Mesendoderm (in vitro differentiated cells): ENCODE results near the gene SRRM4. TPM values are rescaled to one million over a fixed set of nuclear protein-coding genes. Genes with fewer than 3 reads are reported as not detected.
A peak's percentile ranks its signal among the peaks of the same experiment; 100 is the strongest.

ENCODE experiments used
- DNase-seq: peaks from one replicate; pipeline ENCODE4 v3.0.0; 2013
- H2AK5ac ChIP-seq: 2 replicates; pipeline ENCODE4 v1.6.1; 2013; ENCODE audit warnings: low read length, inconsistent platforms
- H2BK120ac ChIP-seq: 2 replicates; pipeline ENCODE4 v1.6.1; 2013; ENCODE audit warnings: low read depth, mild to moderate bottlenecking, low read length, moderate library complexity, mixed read lengths
- H2BK15ac ChIP-seq: replicated peaks from 2 replicates; pipeline ENCODE4 v1.6.1; 2013; ENCODE audit warnings: low read depth, mild to moderate bottlenecking, moderate library complexity
- H2BK5ac ChIP-seq: 2 replicates; pipeline ENCODE4 v1.6.1; 2013; ENCODE audit warnings: low read length, inconsistent platforms
- H3K18ac ChIP-seq: 2 replicates; pipeline ENCODE4 v1.6.1; 2013; ENCODE audit warnings: mild to moderate bottlenecking, low read length, mixed read lengths
- H3K23ac ChIP-seq: one replicate; pipeline ENCODE4 v1.6.1; 2013; ENCODE audit warnings: low read length
- H3K27ac ChIP-seq: 2 replicates; pipeline ENCODE4 v1.5.1; 2013; ENCODE audit warnings: low read depth, mild to moderate bottlenecking, inconsistent platforms, low read length, moderate library complexity
- H3K27me3 ChIP-seq: 2 replicates; pipeline ENCODE4 v1.6.1; 2013; ENCODE audit warnings: low read length, control low read depth, mild to moderate bottlenecking, inconsistent platforms; ENCODE audit not compliant: insufficient read depth, poor library complexity
- H3K36me3 ChIP-seq: 2 replicates; pipeline ENCODE4 v1.6.1; 2013; ENCODE audit warnings: low read length, inconsistent platforms; ENCODE audit not compliant: control insufficient read depth, insufficient read depth
- H3K4ac ChIP-seq: one replicate; pipeline ENCODE4 v1.6.1; 2013; ENCODE audit warnings: low read depth, mild to moderate bottlenecking, low read length, moderate library complexity
- H3K4me1 ChIP-seq: 2 replicates; pipeline ENCODE4 v1.6.1; 2013; ENCODE audit warnings: low read depth, low read length, inconsistent platforms; ENCODE audit not compliant: control insufficient read depth
- H3K4me2 ChIP-seq: 2 replicates; pipeline ENCODE4 v1.6.1; 2013; ENCODE audit warnings: low read length
- H3K4me3 ChIP-seq: 2 replicates; pipeline ENCODE4 v1.5.1; 2013; ENCODE audit warnings: mild to moderate bottlenecking, low read length
- H3K56ac ChIP-seq: one replicate; pipeline ENCODE4 v1.6.1; 2013; ENCODE audit warnings: low read length
- H3K79me1 ChIP-seq: 2 replicates; pipeline ENCODE4 v1.6.1; 2013; ENCODE audit warnings: low read length, inconsistent platforms
- H3K79me2 ChIP-seq: 2 replicates; pipeline ENCODE4 v1.6.1; 2013; ENCODE audit warnings: mild to moderate bottlenecking, low read length; ENCODE audit not compliant: control insufficient read depth, insufficient read depth
- H3K9ac ChIP-seq: 2 replicates; pipeline ENCODE4 v1.6.1; 2013; ENCODE audit warnings: low read length, inconsistent platforms
- H4K5ac ChIP-seq: one replicate; pipeline ENCODE4 v1.6.1; 2013; ENCODE audit warnings: low read length
- H4K8ac ChIP-seq: one replicate; pipeline ENCODE4 v1.6.1; 2013; ENCODE audit warnings: low read depth, mild to moderate bottlenecking, control low read depth, low read length, moderate library complexity
- WGBS: extraction: QIAGEN DNeasy Blood & Tissue Kit; methylation state at CpG from one replicate; pipeline ENCODE4 v1.1.7; 2013; ENCODE audit warnings: low lambda C conversion rate, missing lambda C conversion rate; ENCODE audit not compliant: insufficient coverage; ENCODE audit errors: extremely low coverage; 5-methylcytosine and 5-hydroxymethylcytosine counted together
- polyA plus RNA-seq, 2 experiments: library from polyadenylated mRNA; stranded (reverse); fragments of 200-250 nt; gene quantifications; one replicate each; pipeline ENCODE4 v1.2.3, GENCODE V29; 2013

Gene SRRM4, protein sequence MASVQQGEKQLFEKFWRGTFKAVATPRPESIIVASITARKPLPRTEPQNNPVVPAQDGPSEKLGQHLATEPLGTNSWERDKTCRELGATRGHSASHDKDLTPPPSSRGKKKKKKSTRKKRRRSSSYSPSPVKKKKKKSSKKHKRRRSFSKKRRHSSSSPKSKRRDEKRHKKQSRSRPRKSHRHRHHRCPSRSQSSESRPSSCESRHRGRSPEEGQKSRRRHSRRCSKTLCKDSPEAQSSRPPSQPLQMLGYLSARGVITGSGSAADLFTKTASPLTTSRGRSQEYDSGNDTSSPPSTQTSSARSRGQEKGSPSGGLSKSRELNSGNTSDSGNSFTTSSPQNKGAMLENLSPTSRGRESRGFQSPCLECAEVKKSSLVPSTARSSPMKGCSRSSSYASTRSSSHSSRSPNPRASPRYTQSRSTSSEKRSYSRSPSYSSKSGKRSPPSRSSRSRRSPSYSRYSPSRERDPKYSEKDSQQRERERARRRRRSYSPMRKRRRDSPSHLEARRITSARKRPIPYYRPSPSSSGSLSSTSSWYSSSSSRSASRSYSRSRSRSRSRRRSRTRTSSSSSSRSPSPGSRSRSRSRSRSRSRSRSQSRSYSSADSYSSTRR
- 0.37 TPM for polyA plus RNA-seq (2013, experiment 1 of 2)
- 0.41 TPM for polyA plus RNA-seq (2013, experiment 2 of 2)

DNA sequence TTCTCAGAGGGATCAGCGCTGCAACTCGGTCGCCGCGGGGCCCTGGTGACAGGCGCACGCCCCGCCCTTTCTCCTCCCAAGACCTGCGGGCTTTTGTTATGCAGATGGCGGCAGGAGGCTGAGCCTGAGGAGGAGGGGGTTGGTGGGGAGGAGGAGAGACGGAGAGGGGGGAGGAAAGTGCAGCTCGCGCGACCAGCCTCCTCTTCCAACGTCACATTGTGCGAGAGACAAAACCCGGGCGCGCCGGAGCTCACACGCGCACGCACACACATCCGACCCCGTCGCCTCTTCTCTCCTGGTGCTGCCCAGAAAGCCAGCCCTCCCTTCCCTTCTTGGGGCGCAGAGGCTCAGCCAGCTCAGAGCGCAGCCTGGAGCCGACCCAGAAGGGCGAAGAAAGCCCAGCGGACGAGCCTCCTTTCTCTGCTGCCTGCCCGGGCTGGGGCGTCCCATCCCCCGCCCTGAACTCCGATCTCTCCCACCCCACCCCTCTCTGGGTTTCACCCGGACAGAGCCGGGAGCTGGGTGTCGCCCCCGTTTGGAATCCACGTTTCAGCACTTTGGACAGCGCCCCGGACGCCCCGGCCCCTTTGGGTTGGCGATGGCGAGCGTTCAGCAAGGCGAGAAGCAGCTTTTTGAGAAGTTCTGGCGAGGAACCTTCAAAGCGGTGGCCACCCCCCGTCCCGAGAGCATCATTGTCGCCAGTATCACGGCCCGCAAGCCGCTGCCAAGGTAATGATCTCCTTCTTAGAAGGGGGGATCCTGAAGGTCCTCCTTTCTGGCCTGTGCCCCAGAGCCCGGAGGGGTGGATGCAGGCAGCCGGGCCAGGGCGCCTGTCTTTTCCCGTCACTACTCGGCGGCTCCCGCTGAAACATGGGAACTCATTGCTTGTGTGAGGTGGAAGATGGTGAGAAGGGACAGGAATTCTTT lies at the start of gene SRRM4:
TSS of gene SRRM4 (plus strand) at position 257 of the 927 bp plus-strand sequence. CDS start at position 599, 342 bp downstream.
- Histone ChIP-seq H3K36me3 (no peaks in the 10 kb centered on the region), H3K23ac (no peak within 1 kb of the TSS), H3K18ac (no peak within 1 kb of the TSS), H2BK5ac (no peak within 1 kb of the TSS), H2BK15ac (no peak within 1 kb of the TSS), H2AK5ac (no peak within 1 kb of the TSS), H4K8ac (no peak within 1 kb of the TSS), H3K79me2 (no peaks in the 10 kb centered on the region), H4K5ac (no peak within 1 kb of the TSS), H3K56ac (peak within 1 kb of the TSS; percentile 42), H3K9ac (peak within 1 kb of the TSS; percentile 54), H3K27ac (no peak within 1 kb of the TSS), H2BK120ac (no peak within 1 kb of the TSS), H3K79me1 (no peaks in the 10 kb centered on the region), H3K4me2 (peak within 1 kb of the TSS; percentile 73), H3K27me3 (peaks cover 18% of the 10 kb centered on the region), H3K4me3 (peak within 1 kb of the TSS; percentile 29), H3K4ac (no peak within 1 kb of the TSS), H3K4me1 (no peaks in the 10 kb centered on the region)
- WGBS = no CpG with 5 or more reads among the region's 64 CpGs
- DNase-seq = peak; percentile 94

DNA sequence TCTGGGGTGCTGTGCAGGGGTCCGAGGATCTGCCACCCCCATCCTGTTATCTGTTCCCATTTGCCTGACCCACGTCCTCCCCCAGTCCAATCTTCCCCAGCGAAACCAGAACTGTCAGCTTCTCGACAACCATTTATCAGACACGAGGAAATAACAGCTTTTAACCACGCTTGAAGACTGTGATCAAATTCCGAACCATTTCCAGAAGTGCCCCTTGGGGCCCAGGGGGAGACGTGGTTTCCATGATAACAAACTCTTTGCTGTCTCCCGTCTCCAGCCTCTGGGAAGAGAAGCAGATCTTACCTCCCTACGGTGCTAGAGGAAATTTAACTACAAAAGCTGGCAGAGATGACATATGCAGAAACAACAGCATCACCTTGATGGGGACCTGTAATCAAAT lies 35.1 kb upstream of the SRRM4 start:
- H4K8ac ChIP-seq = no peak overlapping the region
- H3K56ac ChIP-seq = no peak overlapping the region
- no peak overlapping the region for H2BK5ac ChIP-seq
- H3K36me3 ChIP-seq = no peaks in the 10 kb centered on the region
- no peak for DNase-seq
- H3K4me2 ChIP-seq = no peak overlapping the region
- no peak overlapping the region for H3K27ac ChIP-seq
- no peak overlapping the region for H3K9ac ChIP-seq
- no peak overlapping the region for H2AK5ac ChIP-seq
- no peak overlapping the region for H2BK15ac ChIP-seq
- no peak overlapping the region for H3K4ac ChIP-seq
- H3K4me1 ChIP-seq = no peaks in the 10 kb centered on the region
- no peak overlapping the region for H3K18ac ChIP-seq
- no peaks in the 10 kb centered on the region for H3K79me1 ChIP-seq
- H3K4me3 ChIP-seq = no peak overlapping the region
- no peaks in the 10 kb centered on the region for H3K79me2 ChIP-seq
- no CpG with 5 or more reads among the region's 10 CpGs for WGBS
- H2BK120ac ChIP-seq = no peak overlapping the region
- no peak overlapping the region for H4K5ac ChIP-seq
- H3K27me3 ChIP-seq = no peaks in the 10 kb centered on the region
- no peak overlapping the region for H3K23ac ChIP-seq

DNA sequence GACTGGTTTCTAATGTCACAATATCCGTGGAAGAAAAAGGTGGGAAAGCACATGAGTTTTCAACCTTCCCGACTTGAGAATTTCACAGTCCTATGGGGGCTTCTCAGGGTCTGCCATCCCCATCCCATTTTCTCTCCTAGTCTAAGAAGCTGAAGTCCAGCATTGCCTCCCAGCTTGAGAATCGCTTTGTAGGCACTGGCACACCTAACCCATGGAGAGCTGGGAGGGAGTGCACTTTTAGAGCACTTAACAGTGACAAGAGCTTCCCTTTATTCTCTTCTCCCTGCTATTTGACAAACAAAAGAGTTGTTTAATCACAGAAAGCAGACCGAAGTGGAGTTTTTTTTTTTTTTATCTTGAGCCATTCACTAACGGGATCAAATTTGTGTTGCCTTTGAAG lies 22.8 kb upstream of the SRRM4 start:
- Histone ChIP-seq H4K5ac (no peak overlapping the region), H2BK5ac (no peak overlapping the region), H3K4me2 (no peak overlapping the region), H3K36me3 (no peaks in the 10 kb centered on the region), H2BK15ac (no peak overlapping the region), H3K56ac (no peak overlapping the region), H3K4me1 (no peaks in the 10 kb centered on the region), H3K27me3 (no peaks in the 10 kb centered on the region), H3K4me3 (no peak overlapping the region), H3K27ac (no peak overlapping the region), H3K4ac (no peak overlapping the region), H4K8ac (no peak overlapping the region), H3K79me1 (no peaks in the 10 kb centered on the region), H2AK5ac (no peak overlapping the region), H3K79me2 (no peaks in the 10 kb centered on the region), H3K9ac (no peak overlapping the region), H3K18ac (no peak overlapping the region), H2BK120ac (no peak overlapping the region), H3K23ac (no peak overlapping the region)
- no peak for DNase-seq
- WGBS = no CpG with 5 or more reads among the region's 5 CpGs

DNA sequence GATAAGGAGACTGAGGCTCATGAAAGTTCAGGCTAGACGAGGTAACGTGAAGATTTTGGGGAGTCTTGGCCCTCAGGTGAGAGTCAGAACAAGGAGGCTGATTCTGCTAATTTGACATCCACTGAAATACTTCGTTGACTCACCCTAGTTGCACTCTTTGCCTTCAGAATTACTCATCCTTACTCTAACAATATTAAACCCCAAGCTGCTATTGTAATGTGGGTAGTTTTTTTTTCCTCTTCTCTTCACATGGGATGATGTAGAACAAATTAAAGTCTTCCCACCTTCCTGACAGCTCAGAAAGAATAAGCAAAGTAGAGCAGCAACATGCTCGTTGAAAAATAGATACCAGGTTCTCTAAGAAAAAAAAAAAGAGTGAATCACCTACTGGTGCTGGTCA lies 22.0 kb upstream of the SRRM4 start:
- DNase-seq = no peak
- H3K79me2 ChIP-seq = no peaks in the 10 kb centered on the region
- H2AK5ac ChIP-seq = no peak overlapping the region
- no peak overlapping the region for H3K9ac ChIP-seq
- no peak overlapping the region for H3K23ac ChIP-seq
- no peak overlapping the region for H2BK15ac ChIP-seq
- H3K18ac ChIP-seq = no peak overlapping the region
- no peaks in the 10 kb centered on the region for H3K79me1 ChIP-seq
- WGBS = no CpG with 5 or more reads among the region's 4 CpGs
- no peaks in the 10 kb centered on the region for H3K4me1 ChIP-seq
- no peak overlapping the region for H2BK120ac ChIP-seq
- H2BK5ac ChIP-seq = no peak overlapping the region
- no peak overlapping the region for H4K5ac ChIP-seq
- no peaks in the 10 kb centered on the region for H3K27me3 ChIP-seq
- no peak overlapping the region for H3K56ac ChIP-seq
- no peak overlapping the region for H3K4me3 ChIP-seq
- H3K4ac ChIP-seq = no peak overlapping the region
- H3K27ac ChIP-seq = no peak overlapping the region
- H3K36me3 ChIP-seq = no peaks in the 10 kb centered on the region
- H3K4me2 ChIP-seq = no peak overlapping the region
- H4K8ac ChIP-seq = no peak overlapping the region

DNA sequence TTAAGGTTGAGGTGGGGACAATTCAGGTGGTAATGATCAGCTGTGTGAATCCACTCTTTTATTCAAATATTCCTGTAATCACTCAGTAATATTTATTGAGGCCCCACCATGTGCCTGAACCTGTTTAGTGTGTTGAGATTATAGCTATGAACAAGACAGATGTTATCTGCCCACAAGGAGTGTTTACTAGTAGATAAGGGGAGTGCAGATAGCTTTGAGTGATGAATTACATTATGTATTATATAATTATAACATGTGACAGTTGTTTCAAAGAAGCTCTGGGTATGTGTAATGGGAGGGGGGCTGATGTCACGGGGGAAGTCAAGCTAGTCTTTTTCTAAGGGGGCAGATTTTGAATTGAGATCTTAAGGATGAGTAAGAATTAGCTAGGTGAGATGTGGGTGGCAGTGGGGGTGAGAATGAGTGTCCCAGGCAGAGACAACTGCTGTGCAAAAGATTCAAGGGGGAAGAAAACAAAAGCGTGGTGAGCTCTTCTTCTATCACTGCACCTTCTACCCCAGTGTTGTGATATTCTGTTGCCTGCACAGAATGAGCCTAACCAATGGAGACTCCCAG lies 21.3 kb upstream of the SRRM4 start:
- H2BK15ac ChIP-seq = no peak overlapping the region
- no peak overlapping the region for H4K5ac ChIP-seq
- no peak for DNase-seq
- H3K79me2 ChIP-seq = no peaks in the 10 kb centered on the region
- WGBS = no CpG with 5 or more reads among the region's 2 CpGs
- no peak overlapping the region for H3K56ac ChIP-seq
- no peak overlapping the region for H2AK5ac ChIP-seq
- H3K4ac ChIP-seq = no peak overlapping the region
- H3K4me2 ChIP-seq = no peak overlapping the region
- H3K4me3 ChIP-seq = no peak overlapping the region
- no peak overlapping the region for H3K9ac ChIP-seq
- H2BK120ac ChIP-seq = no peak overlapping the region
- no peaks in the 10 kb centered on the region for H3K27me3 ChIP-seq
- H3K4me1 ChIP-seq = no peaks in the 10 kb centered on the region
- H4K8ac ChIP-seq = no peak overlapping the region
- H3K23ac ChIP-seq = no peak overlapping the region
- H3K79me1 ChIP-seq = no peaks in the 10 kb centered on the region
- no peaks in the 10 kb centered on the region for H3K36me3 ChIP-seq
- H3K18ac ChIP-seq = no peak overlapping the region
- no peak overlapping the region for H3K27ac ChIP-seq
- H2BK5ac ChIP-seq = no peak overlapping the region
